Measurements from ENCODE around the gene PCDHGC5. TPM values are rescaled to one million over a fixed set of nuclear protein-coding genes. Genes with fewer than 3 reads are reported as not detected.
A peak's percentile ranks its signal among the peaks of the same experiment; 100 is the strongest.

The PCDHGC5 gene
- total RNA-seq, 1 donor from 2014 or later: 7.7 TPM

- H3K4me3 Mint-ChIP-seq (ENCODE audit: unreplicated experiment): peak overlapping the region; percentile 67
- TF ChIP-seq EZH2 (IDR thresholded peaks at IDR 0.05; ENCODE audit: insufficient read depth, low read length) (no peak), CTCF (IDR thresholded peaks at IDR 0.05; ENCODE audit: insufficient read depth, low read depth, low read length) (no peak)
- H3K27me3 Mint-ChIP-seq (ENCODE audit: low read depth, unreplicated experiment): no peaks in the 10 kb centered on the region
- H2AFZ ChIP-seq (ENCODE audit: low read depth, low read length): peak overlapping the region; percentile 24
- H3K27ac ChIP-seq (ENCODE audit: low read depth, low read length): peak overlapping the region; percentile 93
- peak overlapping the region; percentile 48 for H3K4me3 ChIP-seq (ENCODE audit: insufficient read depth, low read depth, low read length)
- H3K4me1 ChIP-seq (ENCODE audit: insufficient read depth, low read length): peaks cover 48% of the 10 kb centered on the region
- peaks cover 14% of the 10 kb centered on the region for H3K36me3 Mint-ChIP-seq (ENCODE audit: low read depth, unreplicated experiment)
- DNase-seq (ENCODE audit: low read depth) (peak; percentile 88), FAIRE-seq (no peak)
- H3K9ac ChIP-seq (ENCODE audit: low read length): peak overlapping the region; percentile 84
- no peaks in the 10 kb centered on the region for H3K27me3 ChIP-seq (ENCODE audit: insufficient read depth, low read length)
- no peaks in the 10 kb centered on the region for H4K20me1 ChIP-seq (ENCODE audit: insufficient read depth, low read length)
- H3K27ac Mint-ChIP-seq (ENCODE audit: unreplicated experiment): peak overlapping the region; percentile 85
- peaks cover 1% of the 10 kb centered on the region for H3K9me3 Mint-ChIP-seq (ENCODE audit: unreplicated experiment)
- peaks cover 3% of the 10 kb centered on the region for H3K79me2 ChIP-seq (ENCODE audit: insufficient read depth, low read length)
- H3K9me3 ChIP-seq (ENCODE audit: insufficient read depth, low read depth, low read length): no peaks in the 10 kb centered on the region
- H3K4me2 ChIP-seq (ENCODE audit: low read length): peak overlapping the region; percentile 90
- H3K4me1 Mint-ChIP-seq (ENCODE audit: low read depth, unreplicated experiment): peaks cover 59% of the 10 kb centered on the region
- peaks cover 21% of the 10 kb centered on the region for H3K36me3 ChIP-seq (ENCODE audit: insufficient read depth, low read length)
Measured at GRCh38 chr5:141513627-141514329, 24.9 kb downstream of the PCDHGC5 start.

- DNase-seq (ENCODE audit: low read depth) (peak; percentile 54), FAIRE-seq (peak; percentile 76)
- H3K4me2 ChIP-seq (ENCODE audit: low read length): peak overlapping the region; percentile 90
- H3K4me1 Mint-ChIP-seq (ENCODE audit: low read depth, unreplicated experiment): peaks cover 62% of the 10 kb centered on the region
- peaks cover 1% of the 10 kb centered on the region for H3K9me3 Mint-ChIP-seq (ENCODE audit: unreplicated experiment)
- H4K20me1 ChIP-seq (ENCODE audit: insufficient read depth, low read length): no peaks in the 10 kb centered on the region
- H3K27me3 Mint-ChIP-seq (ENCODE audit: low read depth, unreplicated experiment): no peaks in the 10 kb centered on the region
- H3K9ac ChIP-seq (ENCODE audit: low read length): peak overlapping the region; percentile 84
- H3K27ac Mint-ChIP-seq (ENCODE audit: unreplicated experiment): peak overlapping the region; percentile 85
- H3K9me3 ChIP-seq (ENCODE audit: insufficient read depth, low read depth, low read length): no peaks in the 10 kb centered on the region
- peaks cover 3% of the 10 kb centered on the region for H3K79me2 ChIP-seq (ENCODE audit: insufficient read depth, low read length)
- no peak overlapping the region for H3K4me3 Mint-ChIP-seq (ENCODE audit: unreplicated experiment)
- peaks cover 42% of the 10 kb centered on the region for H3K4me1 ChIP-seq (ENCODE audit: insufficient read depth, low read length)
- no peak overlapping the region for H2AFZ ChIP-seq (ENCODE audit: low read depth, low read length)
- H3K4me3 ChIP-seq (ENCODE audit: insufficient read depth, low read depth, low read length): no peak overlapping the region
- no peaks in the 10 kb centered on the region for H3K27me3 ChIP-seq (ENCODE audit: insufficient read depth, low read length)
- H3K36me3 ChIP-seq (ENCODE audit: insufficient read depth, low read length): peaks cover 26% of the 10 kb centered on the region
- peaks cover 16% of the 10 kb centered on the region for H3K36me3 Mint-ChIP-seq (ENCODE audit: low read depth, unreplicated experiment)
- TF ChIP-seq CTCF (IDR thresholded peaks at IDR 0.05; ENCODE audit: insufficient read depth, low read depth, low read length) (no peak), EZH2 (IDR thresholded peaks at IDR 0.05; ENCODE audit: insufficient read depth, low read length) (no peak)
- H3K27ac ChIP-seq (ENCODE audit: low read depth, low read length): peak overlapping the region; percentile 93
Measured at GRCh38 chr5:141514330-141515133, 25.7 kb downstream of the PCDHGC5 start.
